Small intestine (tissue), 7 donors: ENCODE results near the gene ITPR2. TPM values are rescaled to one million over a fixed set of nuclear protein-coding genes. Genes with fewer than 3 reads are reported as not detected.
"Not testable (repeated sequence)": the region's sequence is repeated elsewhere in the genome, so short reads cannot be mapped to it uniquely, and the experiment has no call there.

Experiments used
- DNase-seq, 2 donors: peaks; one replicate each; pipeline versions ENCODE4 v3.0.0 to v3.0.0-alpha.2; 2013
- FAIRE-seq: peaks from 2 replicates; lab custom pipeline; 2012; peaks lifted over from hg19 to GRCh38; lab: Jason Lieb, UNC
- H3K27ac ChIP-seq, 3 donors: one replicate each; pipeline ENCODE4 v1.5.1; 2013; ENCODE audit warnings: low read length in 2 of 3, mild to moderate bottlenecking in 2 of 3, control low read depth in 1 of 3, inconsistent platforms in 1 of 3, low read depth in 1 of 3, moderate library complexity in 1 of 3
- H3K27me3 ChIP-seq, 3 donors: one replicate each; pipeline ENCODE4 v1.6.1; 2013; ENCODE audit warnings: low read length in 3 of 3, inconsistent platforms in 1 of 3; ENCODE audit not compliant: control insufficient read depth in 3 of 3, insufficient read depth in 3 of 3
- H3K36me3 ChIP-seq, 3 donors: one replicate each; pipeline ENCODE4 v1.6.1; 2013; ENCODE audit warnings: low read length in 3 of 3, inconsistent platforms in 1 of 3, low read depth in 1 of 3, mild to moderate bottlenecking in 1 of 3, moderate library complexity in 1 of 3; ENCODE audit not compliant: control insufficient read depth in 3 of 3, insufficient read depth in 2 of 3
- H3K4me1 ChIP-seq, 3 donors: one replicate each; pipeline ENCODE4 v1.6.1; 2013; ENCODE audit warnings: low read length in 2 of 3, inconsistent platforms in 1 of 3, low read depth in 1 of 3, mild to moderate bottlenecking in 1 of 3, moderate library complexity in 1 of 3; ENCODE audit not compliant: control insufficient read depth in 3 of 3, insufficient read depth in 2 of 3
- H3K4me3 ChIP-seq, 3 donors: one replicate each; pipeline ENCODE4 v1.5.1; 2013; ENCODE audit warnings: low read length in 3 of 3, control low read depth in 1 of 3, inconsistent platforms in 1 of 3, low read depth in 1 of 3, mild to moderate bottlenecking in 1 of 3, moderate library complexity in 1 of 3
- H3K9me3 ChIP-seq, 2 donors: one replicate each; pipeline ENCODE4 v1.6.1; 2013; ENCODE audit warnings: low read depth in 1 of 2, low read length in 1 of 2; ENCODE audit not compliant: control insufficient read depth in 2 of 2, insufficient read depth in 1 of 2
- WGBS, 3 donors: extraction: QIAGEN DNeasy Blood & Tissue Kit; methylation state at CpG; one replicate each; pipeline ENCODE4 v1.1.7; 2013; 5-methylcytosine and 5-hydroxymethylcytosine counted together
- polyA plus RNA-seq, 4 donors: library from polyadenylated mRNA; stranded (reverse) in 3 of 4; unstranded in 1 of 4; fragments of 200-250 nt in 3 of 4; fragments of 120-200 nt in 1 of 4; gene quantifications; one replicate each; pipeline versions ENCODE4 v1.2.1 to v1.2.3, GENCODE V29; 2013
- donor health status: healthy with polysubstance abuse.
- donor health status: control.
- donor health status: control.
- donor health status: Bipolar disorder and iron deficiency.
- donor health status: healthy.

The ITPR2 gene
- polyA plus RNA-seq, 4 donors, result 2.2 to 9.2 (median 4.4) TPM

DNA sequence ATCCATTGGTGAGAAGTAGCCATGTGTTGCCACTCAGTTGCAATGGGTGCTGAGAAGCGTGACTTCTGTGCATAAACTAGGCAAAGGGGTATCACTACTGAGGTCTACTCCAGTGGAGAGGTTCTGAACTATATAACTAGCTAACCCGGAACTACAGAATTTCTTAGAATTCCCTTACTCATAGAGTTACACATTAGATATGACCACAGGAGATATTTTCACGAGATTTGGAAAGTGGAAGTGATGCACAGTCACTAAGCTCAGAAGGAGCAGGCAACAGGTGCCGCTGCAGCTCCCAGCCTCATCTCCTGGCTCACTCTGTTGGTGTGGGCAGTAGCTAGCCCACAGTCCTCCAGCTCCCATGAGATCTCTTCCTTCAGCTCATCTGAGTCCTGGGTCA is 501.0 kb downstream of the ITPR2 start:
- 85 to 87% (median 85%) methylated on average over 4 of the region's 4 CpGs for WGBS, 3 donors

DNA sequence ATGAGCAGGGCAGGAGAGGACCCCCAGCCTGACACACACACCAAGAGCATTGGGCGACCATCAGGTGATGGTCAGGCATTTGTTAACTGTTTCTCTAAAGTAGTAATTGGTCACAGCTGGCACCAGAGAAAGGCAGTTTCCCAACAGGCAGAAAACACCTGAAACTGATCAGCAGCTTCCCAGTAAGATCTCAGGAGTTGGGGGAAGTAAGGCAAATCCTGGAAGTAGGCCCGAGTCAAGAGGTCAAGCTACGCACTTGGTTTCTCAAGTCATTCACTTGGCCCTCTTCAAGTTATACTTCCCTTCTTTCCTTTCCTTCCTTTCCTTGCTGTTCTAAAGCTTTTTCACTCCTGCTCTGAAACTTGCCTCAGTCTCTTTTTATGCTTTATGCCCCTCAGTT is 501.9 kb downstream of the ITPR2 start:
- H3K9me3 ChIP-seq, result no peaks in the 10 kb centered on the region
- 90 to 96% (median 90%) methylated on average over 3 of the region's 3 CpGs for WGBS, 3 donors
- no peak for FAIRE-seq

More for the DNA sequence above, 501.0 kb downstream of the ITPR2 start:
- no peaks in the 10 kb centered on the region for H3K4me1 ChIP-seq
- no peak overlapping the region for H3K27ac ChIP-seq
- H3K36me3 ChIP-seq, result no peaks in the 10 kb centered on the region
- no peak for DNase-seq
- no peak overlapping the region for H3K4me3 ChIP-seq
- H3K9me3 ChIP-seq, result no peaks in the 10 kb centered on the region
- no peaks in the 10 kb centered on the region for H3K27me3 ChIP-seq
- FAIRE-seq, result no peak

DNA sequence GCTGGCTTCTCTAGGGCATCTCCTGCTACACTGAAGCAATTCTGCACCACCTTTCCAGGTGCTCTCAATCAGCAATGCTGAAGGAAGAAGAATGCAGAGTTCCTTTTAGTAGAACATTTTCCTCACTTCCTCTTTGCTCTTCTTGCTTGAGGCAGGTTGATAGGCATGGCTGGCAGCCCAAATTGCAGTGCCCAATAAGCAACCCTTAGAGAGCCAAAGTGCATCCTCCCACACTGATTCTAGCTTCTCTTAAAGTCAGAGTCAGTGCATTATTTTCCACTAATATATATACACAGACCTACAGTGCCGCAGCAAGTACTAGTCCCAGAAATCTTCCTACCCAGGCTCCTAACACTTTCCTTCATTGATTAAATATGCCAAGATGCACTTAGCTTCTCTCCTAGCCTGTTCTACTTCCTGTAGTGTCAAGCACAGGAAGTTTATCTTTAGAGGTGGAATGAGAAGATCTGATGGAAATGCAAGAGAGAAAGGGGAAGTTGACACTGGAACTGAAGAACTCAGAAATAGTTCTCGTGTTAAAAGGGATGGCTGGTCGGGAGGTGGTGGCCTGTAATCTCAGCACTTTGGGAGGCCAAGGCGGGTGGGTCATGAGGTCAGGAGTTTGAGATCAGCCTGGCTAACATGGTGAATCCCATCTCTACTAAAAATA is 504.9 kb downstream of the ITPR2 start:
- Histone ChIP-seq H3K4me3 (no peak overlapping the region), H3K36me3 (no peaks in the 10 kb centered on the region), H3K4me1 (no peaks in the 10 kb centered on the region), H3K27me3 (no peaks in the 10 kb centered on the region), H3K9me3 (no peaks in the 10 kb centered on the region), H3K27ac (no peak overlapping the region)
- FAIRE-seq, result no peak
- DNase-seq, result no peak
- WGBS, 3 donors, result 63 to 72% (median 68%) methylated on average over 4 of the region's 4 CpGs

More for the DNA sequence above, 501.9 kb downstream of the ITPR2 start:
- Histone ChIP-seq H3K4me3 (no peak overlapping the region), H3K36me3 (no peaks in the 10 kb centered on the region), H3K4me1 (no peaks in the 10 kb centered on the region), H3K27ac (no peak overlapping the region), H3K27me3 (no peaks in the 10 kb centered on the region)
- no peak for DNase-seq

- Histone ChIP-seq H3K36me3 (no peaks in the 10 kb centered on the region), H3K4me1 (no peaks in the 10 kb centered on the region), H3K27ac (no peak overlapping the region), H3K9me3 (no peaks in the 10 kb centered on the region), H3K4me3 (no peak overlapping the region), H3K27me3 (peaks cover 0 to 2% (median 0%) of the 10 kb centered on the region in 3 donors)
- WGBS, 3 donors, result 91 to 93% (median 91%) methylated on average over 2 of the region's 2 CpGs
- DNase-seq (no peak), FAIRE-seq (no peak)
These were observed 509.3 kb downstream of the ITPR2 start for GRCh38 chr12:26323673-26324072.

DNA sequence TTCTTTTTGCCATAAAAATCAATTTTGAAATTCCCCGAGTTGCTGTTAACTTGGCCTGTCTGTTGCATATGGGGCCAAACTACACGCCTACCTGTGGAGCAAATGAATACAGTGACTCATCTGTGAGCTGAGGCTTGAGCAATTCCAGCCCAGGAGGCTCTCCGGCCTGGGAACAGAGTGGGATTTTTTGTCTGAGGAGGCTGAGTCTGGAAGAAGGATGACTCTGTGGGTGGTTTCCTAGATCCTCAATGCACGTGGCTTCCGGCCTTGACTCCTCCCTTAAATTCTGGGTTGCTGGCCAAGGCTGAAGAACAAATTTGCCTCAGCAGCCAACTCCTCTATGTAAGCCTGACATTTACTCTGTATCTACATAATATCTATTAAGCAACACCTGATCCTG is 513.5 kb downstream of the ITPR2 start:
- H3K27ac ChIP-seq, result peak overlapping the region in 1 of 3 donors; percentile 51
- FAIRE-seq (no peak), DNase-seq (peak in 1 of 2 donors; percentile 73)

DNA sequence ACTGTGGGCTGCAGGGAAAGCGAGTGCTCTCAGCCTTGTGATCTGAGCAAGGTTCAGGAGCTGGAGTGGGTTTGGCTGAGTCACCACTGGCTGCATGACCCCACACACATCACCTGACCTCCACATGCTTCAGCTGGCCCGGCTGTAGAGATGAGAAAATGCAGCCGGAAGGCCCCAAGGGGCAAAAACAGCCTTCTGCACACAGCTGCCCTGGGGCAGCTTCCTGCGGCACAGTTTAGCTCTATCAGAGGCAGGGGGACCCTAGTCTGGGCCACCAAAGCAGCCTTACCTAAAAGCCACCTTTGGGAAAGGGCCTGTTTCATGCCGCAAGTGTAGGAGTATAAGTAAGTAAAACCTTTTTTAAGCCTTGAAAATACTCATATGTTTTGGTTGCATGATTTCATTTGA is 514.3 kb downstream of the ITPR2 start:
- Histone ChIP-seq H3K27me3 (peaks cover 0 to 2% (median 0%) of the 10 kb centered on the region in 3 donors), H3K36me3 (no peaks in the 10 kb centered on the region), H3K4me3 (no peak overlapping the region), H3K9me3 (peaks cover 0 to 11% of the 10 kb centered on the region in 2 donors), H3K27ac (peak overlapping the region in 2 of 3 donors; percentile 54 to 62), H3K4me1 (peaks cover 0 to 7% (median 0%) of the 10 kb centered on the region in 3 donors)
- FAIRE-seq (no peak), DNase-seq (peak in 1 of 2 donors; percentile 82)
- 64 to 79% (median 75%) methylated on average over 5 of the region's 5 CpGs for WGBS, 3 donors

More for the DNA sequence above, 513.5 kb downstream of the ITPR2 start:
- peaks cover 0 to 9% of the 10 kb centered on the region in 2 donors for H3K9me3 ChIP-seq
- WGBS, 3 donors, result 66 to 85% (median 81%) methylated on average over 5 of the region's 5 CpGs
- no peaks in the 10 kb centered on the region for H3K36me3 ChIP-seq
- H3K27me3 ChIP-seq, result peaks cover 0 to 2% (median 0%) of the 10 kb centered on the region in 3 donors
- peaks cover 0 to 7% (median 0%) of the 10 kb centered on the region in 3 donors for H3K4me1 ChIP-seq
- H3K4me3 ChIP-seq, result no peak overlapping the region

- H3K4me3 ChIP-seq, result no peak overlapping the region
- peaks cover 0 to 2% (median 0%) of the 10 kb centered on the region in 3 donors for H3K27me3 ChIP-seq
- H3K27ac ChIP-seq, result peak overlapping the region in 2 of 3 donors; percentile 46 to 62
- H3K4me1 ChIP-seq, result peaks cover 0 to 7% (median 0%) of the 10 kb centered on the region in 3 donors
- FAIRE-seq (no peak), DNase-seq (no peak)
- H3K9me3 ChIP-seq, result peaks cover 0 to 11% of the 10 kb centered on the region in 2 donors
- no peaks in the 10 kb centered on the region for H3K36me3 ChIP-seq
These were observed 514.9 kb downstream of the ITPR2 start for GRCh38 chr12:26317942-26318575.

GRCh38 chr12:26314103-26314502 is 518.9 kb downstream of the ITPR2 start:
- H3K9me3 ChIP-seq, result peaks cover 0 to 11% of the 10 kb centered on the region in 2 donors
- FAIRE-seq, H3K27me3 ChIP-seq, H3K4me3 ChIP-seq, DNase-seq, H3K4me1 ChIP-seq, H3K27ac ChIP-seq, H3K36me3 ChIP-seq: not testable (repeated sequence)
